ENCODE results near the gene CERS6.

CERS6 gene

DNA sequence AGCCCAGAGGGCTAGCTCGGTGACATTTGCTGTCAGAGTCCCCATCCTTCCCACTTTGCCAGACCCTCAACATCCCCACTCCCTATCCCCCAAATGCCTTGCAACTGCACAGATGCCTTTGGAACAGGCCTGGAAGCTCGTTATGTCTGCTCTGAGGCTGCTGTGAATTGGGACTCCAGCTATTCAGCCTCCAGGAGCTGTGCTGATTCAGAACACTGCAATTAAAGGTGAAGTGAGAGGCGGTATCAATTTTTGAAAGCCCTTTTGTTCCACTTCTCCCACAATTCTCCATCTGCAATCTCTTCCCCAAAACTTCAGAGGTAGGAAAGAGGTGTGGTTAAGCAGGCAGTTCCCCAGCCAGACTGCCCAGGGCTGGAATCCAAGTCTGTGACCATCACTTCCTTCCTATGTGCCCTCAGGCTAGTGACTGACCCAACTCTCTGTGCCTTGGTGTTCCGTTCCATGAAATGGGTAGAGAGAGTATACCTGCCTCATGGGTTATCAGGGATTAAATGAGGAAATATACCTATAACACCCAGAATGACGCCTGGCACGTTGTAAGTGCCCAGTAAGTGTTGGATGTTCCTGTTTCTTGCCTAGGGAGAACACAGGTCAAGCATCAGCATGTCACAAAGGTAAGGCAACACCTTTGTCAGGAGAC is 363.9 kb downstream of the CERS6 start:
- no peak overlapping the region for H3K4me3 ChIP-seq (replicated peaks; ENCODE audit: low read depth, low read length)
- TF ChIP-seq, protein P1, sequence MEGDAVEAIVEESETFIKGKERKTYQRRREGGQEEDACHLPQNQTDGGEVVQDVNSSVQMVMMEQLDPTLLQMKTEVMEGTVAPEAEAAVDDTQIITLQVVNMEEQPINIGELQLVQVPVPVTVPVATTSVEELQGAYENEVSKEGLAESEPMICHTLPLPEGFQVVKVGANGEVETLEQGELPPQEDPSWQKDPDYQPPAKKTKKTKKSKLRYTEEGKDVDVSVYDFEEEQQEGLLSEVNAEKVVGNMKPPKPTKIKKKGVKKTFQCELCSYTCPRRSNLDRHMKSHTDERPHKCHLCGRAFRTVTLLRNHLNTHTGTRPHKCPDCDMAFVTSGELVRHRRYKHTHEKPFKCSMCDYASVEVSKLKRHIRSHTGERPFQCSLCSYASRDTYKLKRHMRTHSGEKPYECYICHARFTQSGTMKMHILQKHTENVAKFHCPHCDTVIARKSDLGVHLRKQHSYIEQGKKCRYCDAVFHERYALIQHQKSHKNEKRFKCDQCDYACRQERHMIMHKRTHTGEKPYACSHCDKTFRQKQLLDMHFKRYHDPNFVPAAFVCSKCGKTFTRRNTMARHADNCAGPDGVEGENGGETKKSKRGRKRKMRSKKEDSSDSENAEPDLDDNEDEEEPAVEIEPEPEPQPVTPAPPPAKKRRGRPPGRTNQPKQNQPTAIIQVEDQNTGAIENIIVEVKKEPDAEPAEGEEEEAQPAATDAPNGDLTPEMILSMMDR (IDR thresholded peaks at IDR 0.05; ENCODE audit: low read depth, low read length, missing control alignments), result no peak
- no peak for DNase-seq (ENCODE audit: extremely low read depth, low read depth)

DNA sequence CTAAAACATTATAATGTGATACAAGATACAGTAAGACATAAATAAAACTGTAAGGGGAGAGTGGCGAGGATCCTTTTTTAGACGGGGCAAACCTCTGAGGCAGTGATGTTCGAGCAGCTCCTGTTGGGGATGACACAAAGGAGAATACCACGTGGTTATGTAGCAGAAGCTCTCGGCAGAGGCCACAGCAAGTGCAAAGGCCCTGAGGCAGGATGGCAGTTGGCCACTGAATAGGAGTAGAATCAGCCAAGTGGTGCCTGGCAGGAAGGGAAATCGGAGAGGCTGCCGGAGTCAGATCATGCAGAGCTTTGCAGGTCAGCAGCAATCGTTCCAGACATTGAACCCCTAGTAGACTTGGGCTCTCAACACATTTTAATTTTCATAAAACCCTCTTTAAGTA is 365.5 kb downstream of the CERS6 start:
- DNase-seq (ENCODE audit: extremely low read depth, low read depth), result no peak
- no peak overlapping the region for H3K4me3 ChIP-seq (replicated peaks; ENCODE audit: low read depth, low read length)
- TF ChIP-seq, protein P1 (IDR thresholded peaks at IDR 0.05; ENCODE audit: low read depth, low read length, missing control alignments), result no peak

DNA sequence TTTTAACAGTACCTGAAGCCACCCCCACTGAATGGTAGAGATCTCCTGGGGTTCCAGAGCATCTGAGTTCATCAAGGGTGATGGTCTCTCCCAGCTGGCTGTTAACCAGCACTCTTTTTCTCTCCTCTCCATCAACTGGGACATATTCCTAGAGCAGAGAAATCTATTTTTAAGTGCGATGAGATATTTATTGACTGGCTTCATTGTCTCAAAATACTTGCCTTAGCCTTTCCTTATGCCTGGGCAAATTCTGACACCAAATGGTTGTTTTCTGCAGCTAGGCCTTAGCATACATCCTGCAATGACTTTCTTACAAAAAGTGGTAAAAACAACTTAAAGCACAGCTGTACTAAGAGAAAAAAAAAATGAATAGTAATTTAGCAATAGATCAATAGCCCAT is 365.9 kb downstream of the CERS6 start:
- H3K4me3 ChIP-seq (replicated peaks; ENCODE audit: low read depth, low read length), result no peak overlapping the region
- DNase-seq (ENCODE audit: extremely low read depth, low read depth), result no peak
- TF ChIP-seq, protein P1 (IDR thresholded peaks at IDR 0.05; ENCODE audit: low read depth, low read length, missing control alignments), result no peak
